ENCODE measurements around the gene FMN1.

GRCh38 chr15:32723171-32723948, 471.2 kb downstream of the FMN1 start:
- TF ChIP-seq CTCF (conservative IDR thresholded peaks at IDR 0.05) (no peak), ZFX (IDR thresholded peaks at IDR 0.05) (no peak)

All from C4-2B (cell line).